Sigmoid colon (tissue), 7 donors: ENCODE measurements around the gene GTSF1L. TPM values are rescaled to one million over a fixed set of nuclear protein-coding genes. Genes with fewer than 3 reads are reported as not detected.

Experiments used
- DNase-seq: peaks from one replicate; pipeline ENCODE4 v3.0.0-alpha.2; 2019
- H3K27ac ChIP-seq, 4 donors: fragments of 200-600 bp; sonication (generic); one replicate each; pipeline ENCODE4 v1.5.1; 2016 to 2019; ENCODE audit warnings: mild to moderate bottlenecking in 1 of 4
- H3K27me3 ChIP-seq, 3 donors: fragments of 200-600 bp; sonication (generic); one replicate each; pipeline ENCODE4 v1.5.1; 2019; ENCODE audit warnings: mild to moderate bottlenecking in 1 of 3
- H3K36me3 ChIP-seq, 4 donors: fragments of 200-600 bp; sonication (generic); one replicate each; pipeline ENCODE4 v1.5.1; 2016 to 2019
- H3K4me1 ChIP-seq, 4 donors: fragments of 200-600 bp; sonication (generic); one replicate each; pipeline ENCODE4 v1.5.1; 2017 to 2019
- H3K4me3 ChIP-seq, 4 donors: fragments of 200-600 bp; sonication (generic); one replicate each; pipeline ENCODE4 v1.5.1; 2017 to 2019; ENCODE audit warnings: mild to moderate bottlenecking in 2 of 4, moderate library complexity in 1 of 4
- H3K9me3 ChIP-seq, 4 donors: fragments of 200-600 bp in 3 of 4; sonication (generic) in 3 of 4; one replicate each; pipeline versions ENCODE4 v1.5.1 to v1.6.1; 2013 to 2019
- EP300 ChIP-seq, 4 donors: sonication (generic); formaldehyde crosslinking; IDR thresholded peaks; one replicate each; pipeline ENCODE4 v1.6.1; 2017; ENCODE audit warnings: antibody characterized with exemption in 4 of 4
- POLR2A ChIP-seq, 2 donors: fragments of 450-650 bp; IDR thresholded peaks; one replicate each; pipeline ENCODE4 v1.6.1; 2016; ENCODE audit warnings: antibody characterized with exemption in 2 of 2, mild to moderate bottlenecking in 2 of 2, moderate library complexity in 2 of 2
- POLR2AphosphoS5 ChIP-seq, 4 donors: sonication (generic); formaldehyde crosslinking; IDR thresholded peaks; one replicate each; pipeline ENCODE4 v1.6.1; 2017; ENCODE audit warnings: antibody characterized with exemption in 4 of 4
- WGBS, 2 donors: extraction: QIAGEN DNeasy Blood & Tissue Kit; methylation state at CpG; one replicate each; pipeline ENCODE4 v1.1.7; 2013; 5-methylcytosine and 5-hydroxymethylcytosine counted together
- intact Hi-C: fragments of 100-400 bp; cut with DNase I; formaldehyde crosslinking; loops from one replicate; pipeline ENCODE4 v1.15.1; 2023
- polyA plus RNA-seq, 3 donors: library from polyadenylated mRNA; stranded (reverse); fragments of 200-250 nt; gene quantifications; one replicate each; pipeline ENCODE4 v1.2.3, GENCODE V29; 2013
- total RNA-seq, 4 donors: library from RNA; depleted of rRNA; stranded (reverse); fragments of >200 nt; gene quantifications; one replicate each; pipeline ENCODE4 v1.1.0, GENCODE V29; 2016
- TF ChIP-seq, protein P1 (sequence below), 4 experiments: fragments of 450-650 bp in 3 of 4; fragments of 200-600 bp in 1 of 4; IDR thresholded peaks; one replicate each; pipeline ENCODE4 v1.5.1; 2016 to 2019; ENCODE audit warnings: antibody characterized with exemption in 4 of 4, mild to moderate bottlenecking in 3 of 4, moderate library complexity in 2 of 4
- donor health status: healthy with polysubstance abuse.
- donor health status: Bipolar disorder and iron deficiency.
- donor health status: healthy.

GTSF1L gene
- total and polyA plus RNA-seq, 7 donors: 0.17 TPM; not detected in 6

DNA sequence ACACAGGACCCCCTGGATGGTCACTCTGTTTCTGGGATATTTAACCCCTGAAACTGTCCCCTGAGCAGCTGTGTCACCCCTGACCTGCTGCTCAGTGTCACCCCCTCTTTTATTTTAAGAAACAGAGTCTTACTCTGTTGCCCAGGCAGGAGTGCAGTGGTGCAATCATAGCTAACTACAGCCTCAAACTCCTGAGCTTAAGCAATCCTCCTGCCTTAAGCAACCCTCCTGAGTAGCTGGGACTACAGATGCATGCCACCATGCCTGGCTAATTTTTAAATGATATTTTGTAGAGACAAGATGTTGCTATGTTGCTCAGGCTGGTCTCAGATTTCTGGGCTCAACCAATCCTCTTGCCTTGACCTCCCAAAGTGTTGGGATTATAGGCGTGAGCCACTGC is 21.5 kb upstream of the GTSF1L start:
- Histone ChIP-seq H3K27ac (no peak overlapping the region), H3K4me3 (no peak overlapping the region), H3K27me3 (peaks cover 0 to 29% (median 0%) of the 10 kb centered on the region in 3 donors), H3K9me3 (no peaks in the 10 kb centered on the region), H3K36me3 (no peaks in the 10 kb centered on the region), H3K4me1 (peaks cover 0 to 8% (median 0%) of the 10 kb centered on the region in 4 donors)
- WGBS, 2 donors: 92 to 96% methylated on average over 1 of the region's 1 CpG
- TF ChIP-seq, protein P1, sequence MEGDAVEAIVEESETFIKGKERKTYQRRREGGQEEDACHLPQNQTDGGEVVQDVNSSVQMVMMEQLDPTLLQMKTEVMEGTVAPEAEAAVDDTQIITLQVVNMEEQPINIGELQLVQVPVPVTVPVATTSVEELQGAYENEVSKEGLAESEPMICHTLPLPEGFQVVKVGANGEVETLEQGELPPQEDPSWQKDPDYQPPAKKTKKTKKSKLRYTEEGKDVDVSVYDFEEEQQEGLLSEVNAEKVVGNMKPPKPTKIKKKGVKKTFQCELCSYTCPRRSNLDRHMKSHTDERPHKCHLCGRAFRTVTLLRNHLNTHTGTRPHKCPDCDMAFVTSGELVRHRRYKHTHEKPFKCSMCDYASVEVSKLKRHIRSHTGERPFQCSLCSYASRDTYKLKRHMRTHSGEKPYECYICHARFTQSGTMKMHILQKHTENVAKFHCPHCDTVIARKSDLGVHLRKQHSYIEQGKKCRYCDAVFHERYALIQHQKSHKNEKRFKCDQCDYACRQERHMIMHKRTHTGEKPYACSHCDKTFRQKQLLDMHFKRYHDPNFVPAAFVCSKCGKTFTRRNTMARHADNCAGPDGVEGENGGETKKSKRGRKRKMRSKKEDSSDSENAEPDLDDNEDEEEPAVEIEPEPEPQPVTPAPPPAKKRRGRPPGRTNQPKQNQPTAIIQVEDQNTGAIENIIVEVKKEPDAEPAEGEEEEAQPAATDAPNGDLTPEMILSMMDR (IDR thresholded peaks at IDR 0.05): no peak
- TF ChIP-seq POLR2A (IDR thresholded peaks at IDR 0.05) (no peak), POLR2AphosphoS5 (IDR thresholded peaks at IDR 0.05) (no peak), EP300 (IDR thresholded peaks at IDR 0.05) (no peak)
- DNase-seq: no peak
- intact Hi-C loops: no loop called here

DNA sequence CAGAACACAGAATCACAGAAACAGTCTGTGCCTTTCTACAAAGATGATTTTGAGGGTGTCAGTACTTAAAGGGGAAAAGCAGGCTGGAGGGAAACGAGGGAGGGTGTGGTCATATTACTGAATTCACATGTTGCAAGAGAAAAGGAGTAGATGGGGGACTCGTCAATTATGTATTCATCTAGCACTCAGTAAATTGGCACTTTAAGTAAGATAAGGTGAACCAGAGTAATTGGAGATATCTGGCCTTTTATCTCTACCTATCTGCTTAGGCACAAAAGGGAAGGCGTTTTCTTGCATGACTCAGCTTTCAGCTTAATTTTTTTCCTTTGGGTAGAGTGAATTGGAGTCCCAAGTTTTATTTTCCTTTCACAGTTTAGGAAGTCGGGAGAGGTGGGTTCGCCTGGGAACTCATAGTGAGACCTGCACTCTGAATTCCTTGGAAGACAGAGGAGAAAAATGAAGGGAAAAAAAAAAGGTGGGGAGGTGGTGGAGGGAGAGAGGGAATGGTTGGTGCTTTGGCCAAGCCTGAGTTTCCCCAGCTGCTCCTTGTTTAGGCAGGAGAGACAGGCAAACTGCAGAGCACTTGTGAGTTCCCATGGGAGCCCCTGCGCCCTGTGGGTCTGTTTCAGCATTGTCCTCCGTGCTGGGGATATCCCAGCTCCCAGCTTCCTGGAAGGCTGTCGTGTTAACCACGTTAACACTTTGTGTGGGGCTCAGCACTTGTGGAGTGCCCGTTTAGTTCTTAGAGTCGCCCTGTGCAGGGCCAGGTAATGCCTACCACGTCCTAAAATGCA is 19.7 kb upstream of the GTSF1L start:
- 58 to 61% methylated on average over 12 of the region's 12 CpGs for WGBS, 2 donors
- Histone ChIP-seq H3K9me3 (no peaks in the 10 kb centered on the region), H3K4me3 (no peak overlapping the region), H3K27me3 (peaks cover 0 to 29% (median 0%) of the 10 kb centered on the region in 3 donors), H3K36me3 (no peaks in the 10 kb centered on the region), H3K27ac (no peak overlapping the region), H3K4me1 (peaks cover 0 to 8% (median 0%) of the 10 kb centered on the region in 4 donors)
- DNase-seq: no peak
- intact Hi-C loops: no loop called here
- TF ChIP-seq POLR2AphosphoS5 (IDR thresholded peaks at IDR 0.05) (no peak), POLR2A (IDR thresholded peaks at IDR 0.05) (no peak), EP300 (IDR thresholded peaks at IDR 0.05) (no peak)
- TF ChIP-seq, protein P1 (IDR thresholded peaks at IDR 0.05): no peak

DNA sequence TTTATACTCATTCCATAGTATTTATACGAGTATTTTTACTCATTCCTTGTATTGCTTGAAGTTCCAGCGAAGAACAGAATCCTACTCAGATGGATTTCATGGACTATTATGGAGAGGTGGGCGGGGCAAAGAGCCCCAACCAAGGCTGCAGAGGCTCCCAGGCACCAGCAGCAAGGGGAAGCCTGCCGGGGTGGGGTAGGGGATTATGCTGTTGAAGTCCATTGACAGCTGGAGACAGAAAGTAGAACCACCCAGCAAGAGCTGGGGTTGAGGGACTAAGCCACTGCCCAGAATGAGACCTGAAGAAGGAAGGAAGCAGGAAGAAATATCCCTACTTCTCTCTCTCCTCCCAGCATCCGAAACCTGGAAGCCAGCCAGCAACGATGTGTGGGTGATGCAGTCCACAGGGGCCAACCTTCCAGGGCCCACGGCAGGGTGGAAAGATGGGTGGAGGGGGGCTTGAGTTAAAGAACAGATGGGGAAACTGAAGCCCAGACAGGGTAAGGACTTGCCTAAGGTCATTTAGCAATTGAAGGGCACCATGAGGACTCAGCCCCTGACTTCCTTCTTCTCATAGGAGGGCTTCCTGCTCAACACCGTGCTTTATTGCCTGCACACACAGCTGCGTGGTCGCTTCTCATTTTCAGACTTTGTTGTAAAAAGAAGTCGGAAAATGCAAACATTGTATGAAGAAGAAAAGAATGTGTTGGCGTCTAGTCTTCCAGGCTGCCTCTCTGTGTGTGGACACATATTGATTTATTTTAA is 18.3 kb upstream of the GTSF1L start:
- no peaks in the 10 kb centered on the region for H3K36me3 ChIP-seq
- TF ChIP-seq POLR2AphosphoS5 (IDR thresholded peaks at IDR 0.05) (no peak), POLR2A (IDR thresholded peaks at IDR 0.05) (no peak)
- no peak overlapping the region for H3K27ac ChIP-seq
- no peak for DNase-seq
- intact Hi-C loops: no loop called here
- no peak overlapping the region for H3K4me3 ChIP-seq
- 37 to 42% methylated on average over 12 of the region's 12 CpGs for WGBS, 2 donors
- H3K4me1 ChIP-seq: peaks cover 0 to 8% (median 0%) of the 10 kb centered on the region in 4 donors
- peaks cover 0 to 29% (median 0%) of the 10 kb centered on the region in 3 donors for H3K27me3 ChIP-seq
- no peaks in the 10 kb centered on the region for H3K9me3 ChIP-seq

DNA sequence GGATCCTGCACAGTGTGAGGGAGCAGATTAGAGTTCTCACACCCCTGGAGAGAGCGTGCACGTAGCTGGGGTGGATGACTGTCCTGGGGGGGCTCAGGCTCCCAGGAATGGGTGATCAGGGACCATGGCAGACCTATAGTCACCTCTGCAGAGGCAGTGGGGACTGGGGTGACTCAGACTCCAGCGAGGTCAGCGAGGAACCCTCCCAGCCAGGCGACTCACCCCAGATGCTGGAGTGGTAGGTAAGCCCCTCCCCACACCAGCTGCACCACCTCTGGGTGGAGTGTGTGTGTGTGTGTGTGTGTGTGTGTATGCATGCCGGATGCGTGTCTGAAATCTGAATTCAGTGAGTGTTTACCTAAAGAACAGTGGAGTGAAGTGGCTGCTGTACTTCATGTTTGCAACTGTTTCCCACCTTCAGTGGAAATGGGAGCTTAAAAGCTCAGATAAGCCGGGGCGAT is 17.4 kb upstream of the GTSF1L start:
- intact Hi-C loops: no loop called here
- H3K9me3 ChIP-seq: no peaks in the 10 kb centered on the region
- TF ChIP-seq, protein P1 (IDR thresholded peaks at IDR 0.05): no peak
- TF ChIP-seq EP300 (IDR thresholded peaks at IDR 0.05) (no peak), POLR2A (IDR thresholded peaks at IDR 0.05) (no peak)
- H3K27ac ChIP-seq: no peak overlapping the region
- H3K36me3 ChIP-seq: no peaks in the 10 kb centered on the region
- no peak for DNase-seq
- 65 to 70% methylated on average over 9 of the region's 9 CpGs for WGBS, 2 donors
- H3K4me1 ChIP-seq: no peaks in the 10 kb centered on the region
- peaks cover 0 to 25% (median 0%) of the 10 kb centered on the region in 3 donors for H3K27me3 ChIP-seq
- no peak overlapping the region for H3K4me3 ChIP-seq

DNA sequence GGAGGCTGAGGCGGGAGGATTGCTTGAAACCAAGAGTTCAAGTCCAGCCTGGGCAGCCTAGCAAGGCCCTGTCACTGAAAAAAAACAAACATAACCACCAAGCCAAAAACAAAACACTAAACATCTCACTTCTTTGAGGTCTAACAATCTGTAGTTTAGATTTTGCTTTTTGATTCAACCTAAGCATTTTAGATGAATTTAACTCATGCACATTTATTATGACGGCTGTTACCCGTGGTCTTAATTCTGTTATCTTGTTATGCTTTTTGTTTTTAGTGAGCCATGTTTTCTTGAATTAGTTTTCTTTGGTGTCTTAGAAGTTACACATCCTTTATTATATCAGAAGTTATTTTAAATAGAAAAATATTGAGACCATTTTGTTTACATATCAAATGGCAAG is 13.8 kb upstream of the GTSF1L start:
- TF ChIP-seq POLR2AphosphoS5 (IDR thresholded peaks at IDR 0.05) (no peak), EP300 (IDR thresholded peaks at IDR 0.05) (no peak), POLR2A (IDR thresholded peaks at IDR 0.05) (no peak)
- TF ChIP-seq, protein P1 (IDR thresholded peaks at IDR 0.05): no peak
- Histone ChIP-seq H3K4me1 (no peaks in the 10 kb centered on the region), H3K9me3 (no peaks in the 10 kb centered on the region), H3K36me3 (no peaks in the 10 kb centered on the region), H3K27ac (no peak overlapping the region), H3K4me3 (no peak overlapping the region), H3K27me3 (peaks cover 0 to 20% (median 0%) of the 10 kb centered on the region in 3 donors)
- 96 to 97% methylated on average over 3 of the region's 3 CpGs for WGBS, 2 donors
- DNase-seq: no peak
- intact Hi-C loops: no loop called here
